ENCODE results near the gene C5orf46.

DNA sequence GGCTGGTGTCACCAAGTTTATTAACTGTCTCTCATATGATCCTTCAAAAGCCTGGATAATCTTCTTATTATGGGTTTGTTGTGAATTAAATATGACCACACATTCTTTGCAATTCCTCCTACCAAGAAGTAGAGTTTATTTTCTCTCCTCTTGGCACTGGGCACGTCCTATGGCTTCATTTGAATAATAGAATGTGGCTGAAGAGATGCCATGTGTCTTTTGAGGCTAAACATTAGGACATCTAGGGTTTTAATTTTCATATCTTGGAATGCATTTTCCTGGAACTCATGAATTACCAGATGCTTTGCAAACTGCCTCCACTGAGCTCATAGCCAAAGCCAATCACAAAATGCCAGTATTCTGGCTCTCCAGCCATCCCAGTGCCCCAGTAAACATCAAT lies 47.8 kb downstream of the C5orf46 start:
- TF ChIP-seq POLR2AphosphoS5 (IDR thresholded peaks at IDR 0.05): no peak
- TF ChIP-seq, protein P1, sequence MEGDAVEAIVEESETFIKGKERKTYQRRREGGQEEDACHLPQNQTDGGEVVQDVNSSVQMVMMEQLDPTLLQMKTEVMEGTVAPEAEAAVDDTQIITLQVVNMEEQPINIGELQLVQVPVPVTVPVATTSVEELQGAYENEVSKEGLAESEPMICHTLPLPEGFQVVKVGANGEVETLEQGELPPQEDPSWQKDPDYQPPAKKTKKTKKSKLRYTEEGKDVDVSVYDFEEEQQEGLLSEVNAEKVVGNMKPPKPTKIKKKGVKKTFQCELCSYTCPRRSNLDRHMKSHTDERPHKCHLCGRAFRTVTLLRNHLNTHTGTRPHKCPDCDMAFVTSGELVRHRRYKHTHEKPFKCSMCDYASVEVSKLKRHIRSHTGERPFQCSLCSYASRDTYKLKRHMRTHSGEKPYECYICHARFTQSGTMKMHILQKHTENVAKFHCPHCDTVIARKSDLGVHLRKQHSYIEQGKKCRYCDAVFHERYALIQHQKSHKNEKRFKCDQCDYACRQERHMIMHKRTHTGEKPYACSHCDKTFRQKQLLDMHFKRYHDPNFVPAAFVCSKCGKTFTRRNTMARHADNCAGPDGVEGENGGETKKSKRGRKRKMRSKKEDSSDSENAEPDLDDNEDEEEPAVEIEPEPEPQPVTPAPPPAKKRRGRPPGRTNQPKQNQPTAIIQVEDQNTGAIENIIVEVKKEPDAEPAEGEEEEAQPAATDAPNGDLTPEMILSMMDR (IDR thresholded peaks at IDR 0.05 in 8 of 11, conservative IDR thresholded peaks at IDR 0.05 in 3 of 11): no peak
- no peak for TF ChIP-seq POLR2A (IDR thresholded peaks at IDR 0.05)

Measured in spleen (tissue), 7 donors.